ENCODE measurements around the gene CBLB. TPM values are rescaled to one million over a fixed set of nuclear protein-coding genes. Genes with fewer than 3 reads are reported as not detected.

CBLB gene
- 100 to 1,000 TPM in 3 of 4 donors, 10 to 100 TPM in 1; 91.2 to 173 (median 158) TPM for total RNA-seq

- TF ChIP-seq CTCF (IDR thresholded peaks at IDR 0.05; ENCODE audit: low read depth) = no peak
Observed at GRCh38 chr3:105868742-105869530, at the start of gene CBLB. Gene CBLB (minus strand): TSS chr3:105869012. CDS start chr3:105867577, 1,435 bp downstream.

DNA sequence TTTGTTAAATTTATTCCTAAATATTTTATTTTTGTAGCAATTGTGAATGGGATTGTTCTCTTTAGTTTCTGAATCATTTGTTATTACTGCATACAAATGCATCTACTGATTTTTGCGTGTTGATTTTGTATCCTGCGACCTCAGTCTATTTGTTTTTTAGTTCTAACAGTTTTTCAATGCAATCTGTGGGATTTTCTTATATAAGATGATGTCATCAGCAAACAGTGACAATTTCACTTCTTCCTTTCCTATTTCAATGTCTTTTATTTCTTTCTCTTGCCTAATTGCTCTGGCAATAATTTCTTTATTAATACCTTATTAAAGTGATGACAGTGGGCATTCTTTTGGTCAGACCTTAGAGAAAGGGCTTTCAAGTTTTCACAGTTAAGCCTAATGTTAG is 48.0 kb upstream of the CBLB start:
- TF ChIP-seq CTCF (IDR thresholded peaks at IDR 0.05; ENCODE audit: low read depth) = no peak

DNA sequence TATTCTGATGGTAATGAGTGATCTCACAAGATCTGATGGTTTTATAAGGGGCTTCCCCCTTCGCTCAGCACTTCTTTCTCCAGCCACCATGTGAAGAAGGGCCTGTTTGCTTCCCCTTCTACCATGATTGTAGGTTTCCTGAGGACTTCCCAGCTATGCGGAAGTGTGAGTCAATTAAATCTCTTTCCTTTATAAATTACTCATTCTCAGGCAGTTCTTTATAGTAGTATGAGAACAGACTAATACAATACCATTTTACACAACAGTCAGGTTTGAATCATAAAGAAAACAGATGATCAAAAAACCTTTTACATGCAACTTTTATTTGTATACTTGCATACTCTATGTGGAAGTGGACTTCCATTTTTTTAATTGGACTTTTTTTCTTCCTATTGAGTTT is 46.7 kb upstream of the CBLB start:
- TF ChIP-seq CTCF (IDR thresholded peaks at IDR 0.05; ENCODE audit: low read depth) = no peak

- no peak for TF ChIP-seq CTCF (IDR thresholded peaks at IDR 0.05; ENCODE audit: low read depth)
Observed at GRCh38 chr3:105913616-105914015, 44.8 kb upstream of the CBLB start.

DNA sequence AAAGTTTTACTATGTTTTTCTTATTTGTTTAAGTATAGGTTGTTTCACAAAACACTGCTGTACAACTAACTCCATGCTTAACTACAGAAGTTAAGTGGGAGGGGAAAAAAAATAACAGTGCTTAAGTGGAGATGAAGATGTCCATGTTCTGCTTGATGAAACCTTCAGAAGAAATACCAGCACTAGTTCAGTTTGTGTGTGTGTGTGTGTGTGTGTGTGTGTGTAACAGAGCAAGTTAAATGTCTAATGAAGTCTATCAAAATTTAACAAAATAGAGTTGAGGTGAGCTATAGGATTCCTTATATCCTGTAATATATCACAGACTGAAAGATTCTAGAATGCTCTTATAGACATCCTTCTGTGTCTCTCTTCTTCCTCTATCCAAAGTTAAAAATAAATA is 44.1 kb upstream of the CBLB start:
- TF ChIP-seq CTCF (IDR thresholded peaks at IDR 0.05; ENCODE audit: low read depth) = no peak

DNA sequence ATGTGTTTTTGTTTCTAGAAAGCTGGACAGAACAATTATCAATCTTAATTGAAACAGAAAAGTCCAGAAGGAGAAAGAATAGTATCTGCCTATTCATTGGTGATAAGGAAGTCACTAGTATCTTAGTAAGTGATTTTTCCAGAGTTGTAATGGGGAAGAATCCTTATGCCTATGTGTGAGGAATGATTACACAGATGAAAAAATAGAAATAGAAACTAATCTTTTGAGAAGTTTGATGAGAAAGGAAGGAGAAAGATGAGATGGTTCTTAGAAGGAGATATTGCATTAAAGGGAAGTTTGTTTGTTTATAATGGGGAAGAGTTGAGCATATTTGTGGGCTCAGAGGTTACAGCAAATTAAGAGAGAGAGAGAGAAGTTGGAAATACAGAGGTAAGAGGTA is 42.7 kb upstream of the CBLB start:
- no peak for TF ChIP-seq CTCF (IDR thresholded peaks at IDR 0.05; ENCODE audit: low read depth)

DNA sequence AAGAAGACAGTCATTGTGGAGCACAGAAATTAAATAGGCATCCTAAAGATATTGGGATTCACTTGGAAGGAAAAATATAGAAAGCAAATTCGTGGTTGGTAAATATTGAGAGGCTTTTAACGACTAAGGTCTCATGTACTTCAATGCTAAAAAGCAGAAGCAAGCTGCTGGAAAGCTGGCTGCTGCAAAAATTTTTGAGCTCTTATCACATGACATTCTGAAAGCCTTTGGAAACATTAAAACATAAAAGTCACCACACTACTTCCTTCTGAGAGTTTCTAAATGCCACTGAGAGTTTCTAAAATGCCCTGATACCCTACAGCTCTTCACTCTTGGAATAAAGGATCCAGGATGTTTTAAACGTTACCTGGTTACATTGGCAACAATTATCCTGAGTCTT is 39.0 kb upstream of the CBLB start:
- no peak for TF ChIP-seq CTCF (IDR thresholded peaks at IDR 0.05; ENCODE audit: low read depth)
